HG03521 (cell line): ENCODE measurements around the gene MESD.
A peak's percentile ranks its signal among the peaks of the same experiment; 100 is the strongest.

Experiments
- ATAC-seq: cut with Tn5 transposase; IDR thresholded peaks from one replicate; pipeline ENCODE4 v1.9.1; 2021; ENCODE audit warnings: mild to moderate bottlenecking, moderate library complexity; ENCODE audit not compliant: unreplicated experiment

Gene MESD

GRCh38 chr15:80989518-80990478 is at the start of gene MESD:
MESD (minus strand) TSS chr15:80989819; CDS start chr15:80989791, 28 bp downstream.
- peak; percentile 98 for ATAC-seq

GRCh38 chr15:81038975-81039607 is 49.5 kb upstream of the MESD start:
- ATAC-seq = no peak

- no peak for ATAC-seq
Observed at GRCh38 chr15:81037952-81038743, 48.5 kb upstream of the MESD start.

- ATAC-seq = no peak
Observed at GRCh38 chr15:81033508-81033907, 43.9 kb upstream of the MESD start.

- ATAC-seq = no peak
Observed at GRCh38 chr15:81032818-81033217, 43.2 kb upstream of the MESD start.

- ATAC-seq = no peak
Observed at GRCh38 chr15:81032355-81032754, 42.7 kb upstream of the MESD start.

GRCh38 chr15:81031203-81031602 is 41.6 kb upstream of the MESD start:
- ATAC-seq = no peak

GRCh38 chr15:81030301-81030750 is 40.7 kb upstream of the MESD start:
- no peak for ATAC-seq

GRCh38 chr15:81029414-81030300 is 40.0 kb upstream of the MESD start:
- ATAC-seq = no peak

- ATAC-seq = no peak
Observed at GRCh38 chr15:81026836-81027599, 37.4 kb upstream of the MESD start.

- ATAC-seq = no peak
Observed at GRCh38 chr15:81025721-81026370, 36.2 kb upstream of the MESD start.

GRCh38 chr15:81024936-81025335 is 35.3 kb upstream of the MESD start:
- no peak for ATAC-seq

- no peak for ATAC-seq
Observed at GRCh38 chr15:81024265-81024872, 34.8 kb upstream of the MESD start.

- ATAC-seq = peak; percentile 87
Observed at GRCh38 chr15:81023483-81024264, 34.1 kb upstream of the MESD start.

- ATAC-seq = no peak
Observed at GRCh38 chr15:81021321-81021720, 31.7 kb upstream of the MESD start.

- ATAC-seq = no peak
Observed at GRCh38 chr15:81018197-81018596, 28.6 kb upstream of the MESD start.

- ATAC-seq = no peak
Observed at GRCh38 chr15:81016489-81017068, 27.0 kb upstream of the MESD start.
